Activated naive CD8-positive, alpha-beta T cell treated with anti-CD3 and anti-CD28 coated beads, Interleukin-2, amount 50 U/mL, for 24 hours (primary cell): Measurements from ENCODE around the gene TMEM154.

Experiments used
- ATAC-seq: fragments of 150-1000 bp; cut with Tn5 transposase; one replicate; pipeline ENCODE4 v1.10.0; 2021
- DNase-seq: peaks from one replicate; pipeline ENCODE4 v3.0.0; 2021
- H3K27ac Mint-ChIP-seq: one replicate; pipeline ENCODE4 v1.8.0; 2021; ENCODE audit warnings: mild to moderate bottlenecking, mixed read lengths
- H3K27me3 Mint-ChIP-seq: one replicate; pipeline ENCODE4 v1.8.0; 2021; ENCODE audit warnings: mixed read lengths
- H3K36me3 Mint-ChIP-seq: one replicate; pipeline ENCODE4 v1.8.0; 2021; ENCODE audit warnings: low read depth, mixed read lengths
- H3K4me1 Mint-ChIP-seq: one replicate; pipeline ENCODE4 v1.8.0; 2021; ENCODE audit warnings: mixed read lengths
- H3K4me3 Mint-ChIP-seq: one replicate; pipeline ENCODE4 v1.8.0; 2021; ENCODE audit warnings: mild to moderate bottlenecking, moderate library complexity, mixed read lengths
- H3K9me3 Mint-ChIP-seq: one replicate; pipeline ENCODE4 v1.8.0; 2021; ENCODE audit warnings: mixed read lengths

TMEM154 gene, protein sequence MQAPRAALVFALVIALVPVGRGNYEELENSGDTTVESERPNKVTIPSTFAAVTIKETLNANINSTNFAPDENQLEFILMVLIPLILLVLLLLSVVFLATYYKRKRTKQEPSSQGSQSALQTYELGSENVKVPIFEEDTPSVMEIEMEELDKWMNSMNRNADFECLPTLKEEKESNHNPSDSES

DNA sequence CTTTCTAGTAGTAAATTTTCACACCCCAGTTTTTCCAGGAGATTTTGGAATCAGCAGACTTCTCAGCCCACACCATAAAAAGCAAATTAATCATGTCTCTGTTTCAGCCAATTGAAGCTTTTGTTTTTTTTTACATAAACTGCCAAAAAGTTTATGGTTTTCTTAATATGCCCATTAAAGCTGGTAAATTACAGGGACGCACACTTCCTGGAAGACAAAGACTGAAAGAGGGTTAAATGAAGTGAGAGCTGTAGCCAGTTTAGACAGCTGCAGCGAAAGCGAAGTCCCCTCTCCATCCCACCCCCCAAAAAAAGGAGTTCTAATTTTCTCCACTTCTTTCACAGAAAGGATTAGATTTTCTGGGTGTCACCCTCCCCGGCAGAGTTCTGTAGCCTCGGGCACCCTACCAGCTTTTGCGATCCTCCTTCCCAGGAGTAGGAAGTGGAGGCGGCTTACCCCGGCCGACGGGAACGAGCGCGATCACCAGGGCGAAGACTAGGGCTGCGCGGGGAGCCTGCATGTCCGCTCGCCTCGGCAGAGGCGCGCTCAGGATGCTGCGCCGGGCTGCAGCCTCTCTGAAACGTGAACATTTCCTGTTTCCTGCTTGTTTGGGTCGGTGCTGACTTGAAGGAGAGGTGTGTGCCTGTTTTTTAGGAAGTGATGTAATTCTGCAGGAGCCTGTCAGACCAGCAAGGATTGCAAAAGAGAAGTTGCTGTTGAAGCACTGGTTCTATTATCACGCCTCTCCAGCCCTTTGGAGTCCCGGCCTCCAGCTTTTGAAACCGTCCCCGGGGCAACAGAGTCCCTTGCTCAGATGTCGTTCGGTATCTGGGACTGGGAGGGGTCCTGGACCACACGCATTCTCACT, at the start of gene TMEM154:
TSS of gene TMEM154 (minus strand) at position 584 of the 868 bp plus-strand sequence. CDS start at position 520, 64 bp downstream.
- DNase-seq (peak; percentile 66), ATAC-seq (peak; percentile 82)
- Mint-ChIP-seq H3K36me3 (no peaks in the 10 kb centered on the region), H3K27me3 (no peaks in the 10 kb centered on the region), H3K9me3 (no peaks in the 10 kb centered on the region), H3K27ac (peak within 1 kb of the TSS; percentile 88), H3K4me1 (peaks cover 64% of the 10 kb centered on the region), H3K4me3 (peak within 1 kb of the TSS; percentile 86)

DNA sequence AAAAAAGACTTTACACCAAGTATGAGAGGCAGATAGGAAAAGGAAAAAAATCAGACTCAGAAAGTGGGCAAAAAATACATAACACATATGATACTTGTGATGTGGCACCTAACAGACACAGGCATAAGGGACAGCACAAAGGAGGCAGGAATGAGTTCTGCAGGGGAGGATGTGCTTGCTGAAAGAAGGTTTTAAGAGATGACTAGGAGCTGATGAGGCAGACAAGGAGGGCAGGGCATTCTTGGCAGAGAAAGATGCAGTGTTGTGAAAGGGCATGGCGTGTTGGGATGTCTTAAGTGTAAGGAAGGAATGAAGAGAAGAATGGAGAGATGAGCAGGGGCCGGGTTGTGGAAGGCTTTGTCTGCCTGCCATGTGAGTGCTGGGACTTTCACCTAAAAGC, 49.7 kb upstream of the TMEM154 start:
- ATAC-seq (no peak), DNase-seq (no peak)
- Mint-ChIP-seq H3K27me3 (peaks cover 3% of the 10 kb centered on the region), H3K4me1 (no peaks in the 10 kb centered on the region), H3K4me3 (no peak overlapping the region), H3K36me3 (no peaks in the 10 kb centered on the region), H3K9me3 (no peaks in the 10 kb centered on the region), H3K27ac (no peak overlapping the region)

DNA sequence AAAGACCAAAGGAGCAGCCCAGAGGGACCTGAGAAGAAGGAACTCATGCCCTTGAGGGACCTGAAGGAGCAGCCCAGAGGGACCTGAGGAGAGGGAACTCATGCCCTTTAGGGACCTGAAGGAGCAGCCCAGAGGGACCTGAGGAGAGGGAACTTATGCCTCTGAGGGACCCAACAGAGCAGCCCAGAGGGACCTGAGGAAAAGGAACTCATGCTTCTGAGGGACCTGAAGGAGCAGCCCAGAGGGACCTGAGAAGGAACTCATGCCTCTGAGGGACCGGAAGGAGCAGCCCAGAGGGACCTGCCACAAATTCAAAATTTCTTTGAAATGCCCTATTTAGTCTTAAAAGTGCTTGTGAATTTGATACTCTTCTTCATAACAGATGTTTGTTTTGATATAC, 48.5 kb upstream of the TMEM154 start:
- Mint-ChIP-seq H3K4me3 (no peak overlapping the region), H3K27me3 (peaks cover 3% of the 10 kb centered on the region), H3K27ac (no peak overlapping the region), H3K4me1 (no peaks in the 10 kb centered on the region), H3K9me3 (no peaks in the 10 kb centered on the region), H3K36me3 (no peaks in the 10 kb centered on the region)
- no peak for ATAC-seq
- DNase-seq: no peak

DNA sequence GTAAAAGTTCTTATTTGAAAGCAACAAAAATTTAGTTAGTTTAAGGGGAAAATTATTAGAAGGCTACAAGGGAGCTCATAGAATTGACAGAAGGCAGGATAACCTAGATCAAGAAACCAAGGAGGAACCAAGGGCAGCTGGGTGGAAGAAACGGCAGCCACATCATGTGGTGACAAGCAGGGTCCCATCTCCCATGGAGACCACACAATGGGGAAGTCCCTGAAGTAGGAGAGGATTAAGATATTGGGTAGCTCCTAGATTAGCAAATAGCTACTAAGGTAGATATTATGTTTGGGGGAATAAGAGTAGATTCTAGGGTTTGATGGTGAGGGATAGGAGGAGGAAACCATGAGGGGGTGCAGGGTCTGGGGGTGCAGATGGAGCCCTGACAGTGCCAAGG, 48.0 kb upstream of the TMEM154 start:
- H3K36me3 Mint-ChIP-seq: no peaks in the 10 kb centered on the region
- no peak overlapping the region for H3K27ac Mint-ChIP-seq
- H3K4me1 Mint-ChIP-seq: no peaks in the 10 kb centered on the region
- DNase-seq (no peak), ATAC-seq (no peak)
- H3K9me3 Mint-ChIP-seq: no peaks in the 10 kb centered on the region
- H3K27me3 Mint-ChIP-seq: peaks cover 6% of the 10 kb centered on the region
- H3K4me3 Mint-ChIP-seq: no peak overlapping the region

DNA sequence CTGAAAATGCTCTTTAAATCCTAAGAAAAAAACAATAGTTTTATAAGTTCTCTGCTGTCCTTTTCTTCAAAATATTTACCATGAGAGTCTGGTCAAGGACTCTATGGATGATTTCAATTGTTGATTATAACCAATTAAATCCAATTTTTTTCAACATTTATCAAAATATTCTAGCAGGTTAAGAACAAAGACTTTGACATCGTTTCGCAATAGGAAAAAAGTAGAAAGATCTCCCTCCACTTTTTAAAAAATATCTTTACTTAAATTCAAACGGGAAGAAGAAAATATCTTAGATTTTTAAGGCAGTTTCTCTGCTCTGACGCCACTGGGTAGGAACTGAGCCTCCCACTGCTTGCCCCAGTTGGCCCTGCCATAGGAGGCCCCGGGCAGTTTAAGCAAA, 44.7 kb upstream of the TMEM154 start:
- Mint-ChIP-seq H3K36me3 (no peaks in the 10 kb centered on the region), H3K27ac (no peak overlapping the region), H3K27me3 (peaks cover 6% of the 10 kb centered on the region), H3K4me1 (no peaks in the 10 kb centered on the region), H3K9me3 (no peaks in the 10 kb centered on the region), H3K4me3 (no peak overlapping the region)
- ATAC-seq: no peak
- DNase-seq: no peak

DNA sequence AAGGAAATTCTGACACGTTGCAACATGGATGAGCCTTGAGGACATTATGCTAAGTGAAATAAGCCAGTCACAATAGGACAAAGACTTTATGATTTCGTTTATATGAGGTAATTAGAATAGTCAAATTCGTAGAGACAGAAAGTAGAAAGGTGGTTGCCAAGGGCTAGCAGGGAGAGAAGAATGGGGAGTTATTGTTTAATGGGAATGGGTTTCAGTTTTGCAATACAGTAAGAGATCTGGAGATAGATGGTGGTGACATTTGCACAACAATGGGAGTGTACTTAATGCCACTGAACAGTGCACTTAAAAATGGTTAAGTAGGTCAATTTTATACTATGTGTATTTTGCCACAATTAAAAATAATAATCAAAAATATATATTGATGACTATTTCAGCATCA, 43.4 kb upstream of the TMEM154 start:
- no peak for DNase-seq
- Mint-ChIP-seq H3K9me3 (no peaks in the 10 kb centered on the region), H3K27ac (no peak overlapping the region), H3K4me1 (no peaks in the 10 kb centered on the region), H3K36me3 (no peaks in the 10 kb centered on the region), H3K27me3 (peaks cover 6% of the 10 kb centered on the region), H3K4me3 (no peak overlapping the region)
- no peak for ATAC-seq

DNA sequence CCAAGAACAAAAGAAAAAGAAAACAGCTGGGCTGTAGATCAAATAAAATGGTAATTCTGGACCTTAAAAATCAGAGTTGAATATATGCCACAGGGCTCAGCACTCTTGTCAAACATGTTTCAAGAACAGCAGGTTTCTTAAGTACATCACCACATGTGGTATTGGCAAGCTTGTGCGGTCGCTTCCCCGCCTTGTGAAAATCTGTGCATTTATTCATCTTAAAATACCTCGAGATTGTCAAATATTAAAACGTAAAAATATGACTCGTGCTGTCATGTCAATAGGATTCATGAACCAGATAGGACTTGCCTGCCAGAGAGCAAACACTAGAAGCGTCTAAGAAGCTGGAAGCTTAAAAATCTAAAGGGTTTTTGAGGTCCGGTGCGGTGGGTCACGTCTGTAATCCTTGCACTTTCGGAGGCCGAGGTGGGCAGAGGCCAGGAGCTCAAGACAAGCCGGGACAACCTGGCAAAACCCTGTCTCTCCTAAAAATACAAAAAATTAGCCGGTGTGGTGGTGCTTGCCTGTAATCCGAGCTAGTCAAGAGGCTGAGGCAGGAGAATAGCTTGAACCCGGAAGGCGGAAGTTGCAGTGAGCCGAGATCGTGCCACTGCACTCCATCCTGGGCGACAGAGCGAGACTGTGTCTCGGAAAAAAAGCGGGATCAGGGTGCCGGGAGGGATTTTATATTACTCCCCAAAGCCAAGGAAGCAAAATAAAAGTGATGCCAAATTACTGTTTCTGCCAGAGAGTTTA, 40.2 kb upstream of the TMEM154 start:
- no peak overlapping the region for H3K27ac Mint-ChIP-seq
- H3K27me3 Mint-ChIP-seq: peaks cover 3% of the 10 kb centered on the region
- ATAC-seq (no peak), DNase-seq (no peak)
- no peak overlapping the region for H3K4me3 Mint-ChIP-seq
- peaks cover 11% of the 10 kb centered on the region for H3K9me3 Mint-ChIP-seq
- no peaks in the 10 kb centered on the region for H3K4me1 Mint-ChIP-seq
- H3K36me3 Mint-ChIP-seq: peaks cover 2% of the 10 kb centered on the region

DNA sequence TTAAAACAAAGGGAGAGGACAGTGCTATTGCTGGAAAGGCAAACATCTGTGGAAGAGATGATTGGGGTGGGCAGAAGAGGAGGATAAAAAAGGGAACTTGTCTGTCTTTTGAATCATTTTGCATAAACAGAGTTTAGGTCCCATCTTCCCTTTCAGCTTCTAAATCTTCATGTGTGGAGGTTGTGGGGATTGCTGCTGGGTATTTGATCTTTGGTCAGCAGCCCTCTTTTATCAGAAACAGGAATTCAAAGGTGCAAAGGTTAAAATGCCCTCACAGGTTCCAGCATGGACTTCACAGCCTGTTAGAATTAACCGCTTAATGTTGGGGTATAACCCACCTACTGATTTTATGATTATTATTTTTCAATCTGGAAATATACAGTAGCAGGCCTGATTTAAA, 39.5 kb upstream of the TMEM154 start:
- H3K4me1 Mint-ChIP-seq: no peaks in the 10 kb centered on the region
- ATAC-seq (no peak), DNase-seq (no peak)
- H3K4me3 Mint-ChIP-seq: no peak overlapping the region
- peaks cover 2% of the 10 kb centered on the region for H3K36me3 Mint-ChIP-seq
- no peak overlapping the region for H3K27ac Mint-ChIP-seq
- peaks cover 15% of the 10 kb centered on the region for H3K9me3 Mint-ChIP-seq
- H3K27me3 Mint-ChIP-seq: peaks cover 3% of the 10 kb centered on the region

DNA sequence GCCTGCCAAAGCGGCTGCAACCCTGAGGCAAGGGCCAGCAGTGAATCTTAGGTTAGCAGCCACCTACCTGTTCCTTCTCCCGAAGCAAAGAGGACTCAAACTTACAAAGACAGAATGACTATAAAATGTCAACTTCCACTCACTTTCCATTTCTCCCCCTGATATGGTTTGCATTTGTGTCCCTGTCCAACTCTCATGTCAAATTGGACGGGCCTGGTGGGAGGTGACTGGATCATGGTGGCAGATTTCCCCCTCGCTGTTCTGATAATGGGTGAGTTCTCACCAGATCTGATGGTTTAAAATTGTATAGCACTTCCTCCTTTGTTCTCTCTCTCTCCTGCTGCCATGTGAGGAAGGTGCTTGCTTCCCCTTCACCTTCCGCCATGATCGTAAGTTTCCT, 35.3 kb upstream of the TMEM154 start:
- Mint-ChIP-seq H3K27me3 (no peaks in the 10 kb centered on the region), H3K4me3 (no peak overlapping the region), H3K9me3 (peaks cover 17% of the 10 kb centered on the region), H3K4me1 (peaks cover 2% of the 10 kb centered on the region), H3K27ac (no peak overlapping the region), H3K36me3 (peaks cover 2% of the 10 kb centered on the region)
- DNase-seq (no peak), ATAC-seq (no peak)

DNA sequence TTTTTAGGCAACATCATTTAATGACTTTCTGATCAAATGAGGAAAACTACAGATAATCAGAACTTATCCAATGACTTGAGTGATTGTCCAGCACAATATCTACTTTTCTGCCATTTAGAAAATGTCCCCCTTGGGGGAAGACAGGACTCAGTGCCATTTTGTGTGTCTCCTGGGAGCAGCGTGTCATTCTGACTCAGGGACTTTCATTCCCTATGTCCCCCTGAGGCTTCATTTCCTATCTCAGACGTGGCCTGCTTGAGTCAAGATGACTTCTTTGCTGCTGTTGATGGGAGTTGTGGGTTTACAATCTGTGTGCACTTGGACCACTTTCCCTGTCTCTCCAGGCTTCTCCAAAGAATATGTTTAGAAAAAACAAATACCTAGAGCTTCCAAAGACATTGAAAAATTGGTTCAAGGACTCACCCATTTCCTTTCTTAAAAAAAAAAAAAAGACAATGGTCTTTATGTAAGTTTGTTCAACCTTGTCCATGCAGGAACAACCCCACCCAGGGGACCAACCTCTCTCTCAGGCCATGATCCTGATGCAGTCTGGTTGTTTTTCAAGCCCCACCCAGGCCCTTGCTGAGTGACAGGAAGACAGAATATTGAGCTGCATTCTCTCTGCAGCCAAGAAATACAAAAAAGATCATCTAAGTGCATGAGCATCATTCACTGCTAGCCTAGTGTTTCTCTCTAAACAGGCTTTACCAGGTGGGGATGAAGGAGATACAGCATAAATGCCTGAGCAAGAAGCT, 34.3 kb upstream of the TMEM154 start:
- Mint-ChIP-seq H3K27ac (no peak overlapping the region), H3K36me3 (peaks cover 2% of the 10 kb centered on the region), H3K9me3 (peaks cover 17% of the 10 kb centered on the region), H3K4me1 (peaks cover 7% of the 10 kb centered on the region), H3K4me3 (no peak overlapping the region), H3K27me3 (no peaks in the 10 kb centered on the region)
- ATAC-seq (no peak), DNase-seq (no peak)

DNA sequence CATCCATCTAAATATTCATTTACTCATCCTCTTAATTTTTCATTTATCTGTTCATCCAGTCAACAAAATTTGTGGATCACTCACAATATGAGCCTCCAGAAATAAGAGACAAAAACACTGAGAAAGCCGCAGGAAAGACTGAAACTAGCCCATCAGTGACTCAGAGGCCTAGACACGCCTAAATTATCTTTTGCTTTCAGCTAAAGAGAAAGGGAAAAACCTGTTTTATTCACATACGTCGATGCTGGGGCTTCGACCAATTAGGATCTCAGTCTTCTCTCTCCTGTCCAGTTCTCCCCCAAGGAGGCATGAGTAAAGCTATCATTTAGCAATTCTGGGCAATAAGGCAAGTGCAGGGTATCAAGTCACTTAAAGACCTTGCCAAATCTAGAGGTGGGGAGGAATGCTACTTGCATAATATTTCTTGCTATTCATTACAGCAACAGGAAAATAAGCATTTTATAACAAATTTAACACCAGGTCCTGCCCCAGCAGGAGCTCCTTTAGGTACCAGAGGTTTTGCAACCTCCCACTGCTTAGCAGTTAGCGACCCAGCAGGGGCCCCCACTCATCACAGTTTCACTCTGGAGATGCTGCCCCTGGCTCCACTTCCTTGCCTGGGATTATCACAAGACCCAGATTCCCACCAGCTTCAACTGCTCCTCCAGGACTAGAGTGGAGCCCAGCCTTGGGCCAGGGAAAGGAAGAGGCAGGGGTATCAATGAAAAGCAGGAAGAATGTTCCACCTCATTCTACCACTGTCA, 30.1 kb upstream of the TMEM154 start:
- peaks cover 11% of the 10 kb centered on the region for H3K9me3 Mint-ChIP-seq
- H3K4me3 Mint-ChIP-seq: no peak overlapping the region
- peaks cover 3% of the 10 kb centered on the region for H3K36me3 Mint-ChIP-seq
- H3K27ac Mint-ChIP-seq: no peak overlapping the region
- H3K27me3 Mint-ChIP-seq: peaks cover 2% of the 10 kb centered on the region
- no peak for DNase-seq
- H3K4me1 Mint-ChIP-seq: peaks cover 7% of the 10 kb centered on the region
- ATAC-seq: peak; percentile 52

DNA sequence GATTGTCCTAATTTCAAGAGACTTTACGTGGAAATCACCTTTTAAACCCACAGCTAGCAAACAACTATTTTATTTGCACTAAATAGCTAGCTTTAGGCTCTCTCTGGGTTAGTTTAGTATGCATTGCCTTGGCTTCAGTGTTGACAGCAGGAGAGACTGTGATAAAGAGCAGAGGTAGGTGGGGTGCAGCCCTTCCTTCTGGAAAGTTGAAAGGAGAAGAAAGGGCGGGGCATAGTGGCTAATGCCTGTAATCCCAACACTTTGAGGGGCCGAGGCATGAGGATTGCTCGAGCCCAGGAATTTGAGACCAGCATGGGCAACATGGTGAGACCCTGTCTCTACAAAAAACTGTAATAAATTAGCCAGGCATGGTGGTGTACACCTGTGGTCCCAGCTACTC, 29.0 kb upstream of the TMEM154 start:
- Mint-ChIP-seq H3K27ac (no peak overlapping the region), H3K4me3 (no peak overlapping the region), H3K9me3 (peaks cover 10% of the 10 kb centered on the region), H3K36me3 (peaks cover 3% of the 10 kb centered on the region), H3K27me3 (peaks cover 2% of the 10 kb centered on the region), H3K4me1 (peaks cover 7% of the 10 kb centered on the region)
- ATAC-seq (no peak), DNase-seq (no peak)

DNA sequence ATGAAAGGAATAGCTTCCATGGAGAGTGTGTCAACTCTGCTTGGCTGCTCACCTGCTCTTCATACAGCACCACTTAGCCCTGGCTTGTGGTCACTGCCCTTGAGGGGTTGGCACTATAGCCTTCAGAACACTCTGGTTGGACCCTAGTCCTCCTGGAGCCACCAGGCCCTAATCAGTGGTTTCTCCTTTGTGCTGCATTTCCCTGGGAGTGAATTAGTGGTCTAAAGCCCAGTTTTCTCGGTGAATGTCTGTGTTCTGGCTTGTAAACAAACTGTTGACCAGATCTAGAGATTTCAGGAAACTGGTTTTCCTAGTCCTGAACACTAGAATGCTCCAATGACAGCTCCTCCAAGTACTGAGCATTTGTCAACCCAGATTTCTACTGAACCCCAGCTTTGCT, 28.6 kb upstream of the TMEM154 start:
- peaks cover 13% of the 10 kb centered on the region for H3K9me3 Mint-ChIP-seq
- DNase-seq (no peak), ATAC-seq (no peak)
- H3K36me3 Mint-ChIP-seq: peaks cover 3% of the 10 kb centered on the region
- no peak overlapping the region for H3K4me3 Mint-ChIP-seq
- H3K4me1 Mint-ChIP-seq: peaks cover 7% of the 10 kb centered on the region
- H3K27ac Mint-ChIP-seq: no peak overlapping the region
- peaks cover 2% of the 10 kb centered on the region for H3K27me3 Mint-ChIP-seq

DNA sequence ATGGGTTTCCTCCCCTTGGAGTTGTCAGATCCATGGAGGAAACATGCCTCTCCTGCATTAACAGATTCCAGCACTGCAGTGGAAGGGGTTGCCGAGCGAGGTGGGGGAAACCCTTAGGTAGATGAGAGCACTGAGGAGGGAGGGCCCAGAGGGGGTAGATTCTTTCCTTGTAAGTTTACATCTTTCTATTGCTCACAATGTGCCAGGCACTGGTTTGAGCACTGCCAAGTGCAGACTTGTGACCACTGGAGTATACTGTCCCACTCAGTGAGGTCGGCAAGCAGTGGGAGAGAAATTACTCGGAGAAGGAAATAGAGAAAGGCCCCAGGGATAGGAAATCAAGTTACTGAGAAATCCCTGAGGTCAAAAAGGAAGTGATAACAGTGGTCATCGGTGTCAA, 27.8 kb upstream of the TMEM154 start:
- peaks cover 3% of the 10 kb centered on the region for H3K36me3 Mint-ChIP-seq
- no peak overlapping the region for H3K27ac Mint-ChIP-seq
- no peak for ATAC-seq
- H3K4me1 Mint-ChIP-seq: peaks cover 7% of the 10 kb centered on the region
- H3K9me3 Mint-ChIP-seq: peaks cover 16% of the 10 kb centered on the region
- peaks cover 2% of the 10 kb centered on the region for H3K27me3 Mint-ChIP-seq
- no peak overlapping the region for H3K4me3 Mint-ChIP-seq
- no peak for DNase-seq
